H1 (cell line): ENCODE results near the gene SH3PXD2B. TPM values are rescaled to one million over a fixed set of nuclear protein-coding genes. Genes with fewer than 3 reads are reported as not detected.

Experiments
- CTCF ChIA-PET: fragments of 300-600 bp; sonication (Branson Sonifier 250); formaldehyde crosslinking; loops from one replicate; lab custom pipeline; 2021; ENCODE audit not compliant: partially characterized antibody; lab: Charles Lee
- POLR2A ChIA-PET: fragments of 300-600 bp; sonication (Branson Sonifier 250); formaldehyde crosslinking; loops from one replicate; lab custom pipeline; 2021; ENCODE audit warnings: inconsistent platforms; ENCODE audit not compliant: partially characterized antibody; lab: Charles Lee
- DNase-seq, 2 experiments: peaks; one replicate each; pipeline versions ENCODE4 v3.0.0 to v3.0.0-alpha.2; 2010 to 2022; ENCODE audit warnings: low spot score in 2 of 2, low read depth in 1 of 2, mixed read lengths in 1 of 2
- FAIRE-seq: peaks from 2 replicates; lab custom pipeline; 2011; peaks lifted over from hg19 to GRCh38; lab: Jason Lieb, UNC
- H2AFZ ChIP-seq: 2 replicates; pipeline ENCODE4 v1.8.1; 2012; ENCODE audit warnings: low read length, inconsistent platforms
- H2AK5ac ChIP-seq: 2 replicates; pipeline ENCODE4 v1.6.1; 2013; ENCODE audit warnings: low read depth, low read length
- H2BK120ac ChIP-seq: replicated peaks from 2 replicates; pipeline ENCODE3; 2013; ENCODE audit warnings: low read depth, low read length, inconsistent platforms
- H2BK12ac ChIP-seq: 2 replicates; pipeline ENCODE4 v1.6.1; 2013; ENCODE audit warnings: low read depth, low read length
- H2BK15ac ChIP-seq: 2 replicates; pipeline ENCODE4 v1.6.1; 2013; ENCODE audit warnings: low read length
- H2BK20ac ChIP-seq: 2 replicates; pipeline ENCODE4 v1.6.1; 2013; ENCODE audit warnings: low read length
- H2BK5ac ChIP-seq: 2 replicates; pipeline ENCODE4 v1.6.1; 2013; ENCODE audit warnings: low read depth, low read length
- H3K14ac ChIP-seq: 2 replicates; pipeline ENCODE4 v1.6.1; 2013; ENCODE audit warnings: inconsistent platforms; ENCODE audit not compliant: insufficient read length
- H3K18ac ChIP-seq: 2 replicates; pipeline ENCODE4 v1.6.1; 2013; ENCODE audit warnings: low read length; ENCODE audit errors: extremely low read depth
- H3K23ac ChIP-seq: 2 replicates; pipeline ENCODE4 v1.6.1; 2013; ENCODE audit warnings: inconsistent platforms; ENCODE audit not compliant: insufficient read length
- H3K23me2 ChIP-seq: 2 replicates; pipeline ENCODE4 v1.6.1; 2013; ENCODE audit warnings: low read depth, low read length
- H3K27ac ChIP-seq: 2 replicates; pipeline ENCODE4 v1.6.1; 2011; ENCODE audit warnings: low read depth, low read length, inconsistent platforms
- H3K27me3 ChIP-seq, 4 experiments: replicated peaks in 1 of 4; 1 replicate in 1 of 4; 2 replicates in 3 of 4; pipeline versions ENCODE4 v1.6.1 to v1.8.1; 2011 to 2013; ENCODE audit warnings: low read length in 3 of 4, mild to moderate bottlenecking in 3 of 4, inconsistent platforms in 2 of 4, mixed read lengths in 2 of 4, moderate library complexity in 1 of 4; ENCODE audit not compliant: control insufficient read depth in 3 of 4, insufficient read depth in 3 of 4; ENCODE audit errors: extremely low read depth in 1 of 4
- H3K36me3 ChIP-seq, 4 experiments: 2 replicates each; pipeline versions ENCODE4 v1.6.1 to v1.8.1; 2011 to 2013; ENCODE audit warnings: mild to moderate bottlenecking in 4 of 4, low read length in 3 of 4, moderate library complexity in 2 of 4, control low read depth in 1 of 4, inconsistent platforms in 1 of 4; ENCODE audit not compliant: insufficient read depth in 4 of 4, control insufficient read depth in 2 of 4
- H3K4ac ChIP-seq: replicated peaks from 2 replicates; pipeline ENCODE3; 2013; ENCODE audit warnings: low read length, low read depth, mixed read lengths, inconsistent platforms; ENCODE audit not compliant: insufficient read length
- H3K4me1 ChIP-seq, 4 experiments: replicated peaks in 1 of 4; 1 replicate in 1 of 4; 2 replicates in 3 of 4; pipeline versions ENCODE4 v1.6.1 to v1.8.1; 2011 to 2013; ENCODE audit warnings: low read length in 3 of 4, inconsistent platforms in 2 of 4, mixed read lengths in 1 of 4; ENCODE audit not compliant: insufficient read depth in 4 of 4, control insufficient read depth in 3 of 4
- H3K4me2 ChIP-seq, 2 experiments: 2 replicates each; pipeline versions ENCODE4 v1.6.1 to v1.8.1; 2011 to 2013; ENCODE audit warnings: low read depth in 2 of 2, low read length in 2 of 2, control low read depth in 1 of 2, inconsistent platforms in 1 of 2, mild to moderate bottlenecking in 1 of 2; ENCODE audit not compliant: insufficient read depth in 1 of 2
- H3K4me3 ChIP-seq, 4 experiments: fragments of 200-600, 300-600 bp in 1 of 4; sonication (generic), shearing (Covaris generic), sonication (Bioruptor Twin) in 1 of 4; 2 replicates each; pipeline versions ENCODE4 v1.5.1 to v1.8.1; 2011 to 2016; ENCODE audit warnings: low read length in 4 of 4, low read depth in 3 of 4, control low read depth in 2 of 4, inconsistent platforms in 2 of 4, mild to moderate bottlenecking in 2 of 4, mixed read lengths in 1 of 4, moderate library complexity in 1 of 4; ENCODE audit not compliant: insufficient read depth in 2 of 4; ENCODE audit errors: extremely low read depth in 1 of 4
- H3K56ac ChIP-seq: replicated peaks from 2 replicates; pipeline ENCODE3; 2013; ENCODE audit warnings: low read depth, mild to moderate bottlenecking, mixed read lengths, low read length, inconsistent platforms; ENCODE audit not compliant: insufficient read length
- H3K79me1 ChIP-seq: 2 replicates; pipeline ENCODE4 v1.6.1; 2013; ENCODE audit warnings: low read depth, low read length, control low read depth
- H3K79me2 ChIP-seq, 2 experiments: 2 replicates each; pipeline versions ENCODE4 v1.6.1 to v1.8.1; 2012 to 2013; ENCODE audit warnings: low read length in 2 of 2, mild to moderate bottlenecking in 2 of 2, inconsistent platforms in 1 of 2; ENCODE audit not compliant: insufficient read depth in 2 of 2, control insufficient read depth in 1 of 2
- H3K9ac ChIP-seq, 4 experiments: replicated peaks in 1 of 4; 1 replicate in 1 of 4; 2 replicates in 3 of 4; pipeline versions ENCODE4 v1.6.1 to v1.8.1; 2011 to 2013; ENCODE audit warnings: low read depth in 3 of 4, low read length in 3 of 4, control low read depth in 2 of 4, mild to moderate bottlenecking in 2 of 4, moderate library complexity in 2 of 4, inconsistent platforms in 1 of 4; ENCODE audit errors: extremely low read depth in 1 of 4
- H3K9me3 ChIP-seq, 2 experiments: 2 replicates each; pipeline versions ENCODE4 v1.6.1 to v1.8.1; 2012 to 2013; ENCODE audit warnings: mild to moderate bottlenecking in 2 of 2, moderate library complexity in 2 of 2, control low read depth in 1 of 2, inconsistent platforms in 1 of 2, low read depth in 1 of 2, low read length in 1 of 2, mixed read lengths in 1 of 2; ENCODE audit not compliant: insufficient read depth in 2 of 2
- H4K20me1 ChIP-seq, 2 experiments: replicated peaks in 1 of 2; 2 replicates each; pipeline versions ENCODE3 to v1.8.1; 2011 to 2013; ENCODE audit warnings: inconsistent platforms in 2 of 2, low read length in 2 of 2, mild to moderate bottlenecking in 1 of 2; ENCODE audit not compliant: insufficient read depth in 2 of 2, control insufficient read depth in 1 of 2
- H4K5ac ChIP-seq: 2 replicates; pipeline ENCODE4 v1.6.1; 2013; ENCODE audit warnings: low read length, low read depth, mixed read lengths, inconsistent platforms; ENCODE audit not compliant: insufficient read length
- H4K8ac ChIP-seq: 2 replicates; pipeline ENCODE4 v1.8.0; 2013; ENCODE audit warnings: mild to moderate bottlenecking, moderate library complexity, low read length, inconsistent platforms; ENCODE audit not compliant: insufficient read depth; ENCODE audit errors: extremely low read depth
- H4K91ac ChIP-seq: replicated peaks from 2 replicates; pipeline ENCODE3; 2013; ENCODE audit warnings: low read length, mixed read lengths, inconsistent platforms; ENCODE audit not compliant: insufficient read length
- HDAC2 ChIP-seq, 2 experiments: fragments of 300-600 bp in 1 of 2; sonication (generic) in 1 of 2; IDR thresholded peaks; 2 replicates each; pipeline ENCODE4 v1.6.1; 2011 to 2012; ENCODE audit warnings: low read depth in 2 of 2, low read length in 2 of 2, mild to moderate bottlenecking in 2 of 2, moderate library complexity in 2 of 2, borderline replicate concordance in 1 of 2, inconsistent platforms in 1 of 2
- MAFK ChIP-seq: IDR thresholded peaks from 2 replicates; pipeline ENCODE4 v1.6.1; 2012; ENCODE audit warnings: low read depth, mild to moderate bottlenecking, improper control_type of control experiment, low read length
- WGBS, 2 experiments: shearing (Covaris generic) in 1 of 2; methylation state at CpG; one replicate each; pipeline versions ENCODE4 v1.1.6 to v1.1.7; 2013 to 2015; ENCODE audit warnings: low lambda C conversion rate in 2 of 2, mixed read lengths in 2 of 2, inconsistent platforms in 1 of 2, low coverage in 1 of 2, missing lambda C conversion rate in 1 of 2; ENCODE audit not compliant: insufficient replicate concordance in 2 of 2, insufficient coverage in 1 of 2, insufficient read length in 1 of 2; ENCODE audit errors: extremely low coverage in 1 of 2, missing lambda C conversion rate in 1 of 2; 5-methylcytosine and 5-hydroxymethylcytosine counted together
- polyA plus RNA-seq, 7 experiments: library from polyadenylated mRNA; depleted of rRNA in 3 of 7; stranded (reverse) in 5 of 7; unstranded in 2 of 7; fragments of >200 nt in 5 of 7; fragments of 200-250 nt in 2 of 7; gene quantifications; 1 replicate in 5 of 7; 2 replicates in 1 of 7; 4 replicates in 1 of 7; pipeline versions ENCODE4 v1.2.1 to v1.2.3, GENCODE V29; 2011 to 2013; ENCODE audit warnings: missing spikeins in 2 of 7, mixed read lengths in 2 of 7
- total RNA-seq: library from RNA; stranded (reverse); fragmentation: NEBNext Ultra II Directional; extraction: Animal tissue kit (Norgen Biotek cat#: 25700); gene quantifications from 2 replicates; pipeline ENCODE4 v1.2.1, GENCODE V29; 2021

SH3PXD2B gene
- total and polyA plus RNA-seq, 2 of the 8 experiments (the other 6 are each of a cell fraction or from before 2014, with no cell fraction given): 32.9 to 72.9 TPM

DNA sequence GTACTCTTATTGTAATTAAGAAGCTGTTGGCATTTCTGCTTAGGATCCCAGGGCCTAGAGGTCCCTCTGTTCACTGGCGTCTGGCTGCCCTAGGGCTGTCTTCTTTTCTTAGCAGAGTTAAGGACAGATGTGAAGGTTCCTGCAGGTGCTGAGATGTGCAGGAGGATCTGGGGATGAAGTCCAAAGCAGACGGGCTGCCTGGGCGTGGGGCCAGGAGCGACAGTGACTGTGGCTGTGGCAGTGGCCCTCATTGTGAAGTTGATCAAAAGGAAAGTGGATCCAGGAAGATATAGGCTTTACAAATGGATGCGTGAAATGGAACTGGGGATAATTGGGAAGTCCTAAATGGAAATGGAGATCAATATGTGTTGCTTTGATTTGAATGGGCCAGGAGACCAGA, 19.1 kb upstream of the SH3PXD2B start:
- Histone ChIP-seq H2BK5ac (no peak overlapping the region), H3K4me1 (no peaks in the 10 kb centered on the region), H3K4ac (no peak overlapping the region), H2BK12ac (no peak overlapping the region), H3K27me3 (no peaks in the 10 kb centered on the region), H4K5ac (no peak overlapping the region), H3K14ac (no peak overlapping the region), H3K23me2 (no peaks in the 10 kb centered on the region), H3K18ac (no peak overlapping the region), H3K79me2 (no peaks in the 10 kb centered on the region), H3K4me3 (no peak overlapping the region), H3K4me2 (no peak overlapping the region), H4K91ac (no peak overlapping the region), H3K27ac (no peak overlapping the region), H2BK15ac (no peak overlapping the region), H3K9ac (no peak overlapping the region), H3K56ac (no peak overlapping the region), H2AK5ac (no peak overlapping the region), H4K8ac (no peak overlapping the region), H3K36me3 (no peaks in the 10 kb centered on the region), H3K79me1 (no peaks in the 10 kb centered on the region), H2AFZ (no peak overlapping the region), H3K9me3 (no peaks in the 10 kb centered on the region), H3K23ac (no peak overlapping the region), H2BK20ac (no peak overlapping the region), H4K20me1 (no peaks in the 10 kb centered on the region), H2BK120ac (no peak overlapping the region)
- WGBS, 2 experiments: 80% methylated on average over 5 of the region's 5 CpGs; no CpG with 5 or more reads in 1 of the 2 experiments
- ChIA-PET CTCF (interaction anchor here (0.9 to 2.7 kb wide), 6 partner anchors 11 to 227 kb away, joined by 4 to 13 read pairs (median 6); no protein-coding TSS in a partner anchor), POLR2A (no interaction called here)
- no peak for FAIRE-seq
- DNase-seq: no peak
- TF ChIP-seq HDAC2 (IDR thresholded peaks at IDR 0.05; ENCODE audit: borderline replicate concordance in 1 of 2, low read depth in 2 of 2, low read length in 2 of 2) (no peak), MAFK (no peak)
